Measurements from ENCODE around the gene STX10. TPM values are rescaled to one million over a fixed set of nuclear protein-coding genes. Genes with fewer than 3 reads are reported as not detected.

The STX10 gene
- total RNA-seq, 1 experiment from 2014 or later, result 43.6 TPM

DNA sequence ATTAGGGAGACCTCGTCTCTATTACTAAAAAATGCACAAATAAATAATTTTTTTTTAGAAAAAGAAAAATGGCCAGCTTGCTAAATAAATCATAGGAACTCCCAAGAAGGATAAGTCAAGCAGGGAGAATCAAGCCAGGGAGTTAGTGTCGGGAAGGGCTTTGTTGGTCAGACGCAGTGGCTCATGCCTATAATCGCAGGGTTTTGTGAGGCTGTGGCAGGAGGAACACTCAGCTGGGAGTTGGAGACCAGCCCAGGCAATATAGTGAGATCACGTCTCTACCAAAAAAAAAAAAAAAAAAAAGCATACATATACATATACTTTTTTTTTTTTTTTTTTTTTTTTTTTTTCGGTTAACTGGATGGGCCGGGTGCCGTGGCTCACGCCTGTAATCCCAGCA, 23.1 kb downstream of the STX10 start:
- H3K4me1 ChIP-seq (ENCODE audit: control insufficient read depth, insufficient read depth, low read length), result no peaks in the 10 kb centered on the region
- ATAC-seq (no peak), DNase-seq (ENCODE audit: low read depth, low spot score) (no peak)
- H3K27me3 ChIP-seq (ENCODE audit: control insufficient read depth, insufficient read depth, low read length), result no peaks in the 10 kb centered on the region
- H3K36me3 ChIP-seq (ENCODE audit: control insufficient read depth, insufficient read depth, low read length), result no peaks in the 10 kb centered on the region
- no peaks in the 10 kb centered on the region for H3K9me3 ChIP-seq (ENCODE audit: control insufficient read depth, insufficient read depth, low read depth, low read length)
- ChIA-PET POLR2A (interaction anchor here (0.6 kb wide), 1 partner anchor 113 kb away, joined by 5 read pairs; no protein-coding TSS in a partner anchor), CTCF (no interaction called here)
- in situ Hi-C loops (cut with HindIII; ENCODE audit: low pct_unique_long_range_greater_than_20kb, low sequenced_read_pairs), result no loop called here
- H3K4me3 ChIP-seq (ENCODE audit: low read depth in 2 of 2, low read length in 2 of 2), result no peak overlapping the region
- no peak overlapping the region for H3K27ac ChIP-seq (ENCODE audit: low read length)
- no TSS peak for BruUV-seq (replicated peaks)
- TF ChIP-seq, protein P1, sequence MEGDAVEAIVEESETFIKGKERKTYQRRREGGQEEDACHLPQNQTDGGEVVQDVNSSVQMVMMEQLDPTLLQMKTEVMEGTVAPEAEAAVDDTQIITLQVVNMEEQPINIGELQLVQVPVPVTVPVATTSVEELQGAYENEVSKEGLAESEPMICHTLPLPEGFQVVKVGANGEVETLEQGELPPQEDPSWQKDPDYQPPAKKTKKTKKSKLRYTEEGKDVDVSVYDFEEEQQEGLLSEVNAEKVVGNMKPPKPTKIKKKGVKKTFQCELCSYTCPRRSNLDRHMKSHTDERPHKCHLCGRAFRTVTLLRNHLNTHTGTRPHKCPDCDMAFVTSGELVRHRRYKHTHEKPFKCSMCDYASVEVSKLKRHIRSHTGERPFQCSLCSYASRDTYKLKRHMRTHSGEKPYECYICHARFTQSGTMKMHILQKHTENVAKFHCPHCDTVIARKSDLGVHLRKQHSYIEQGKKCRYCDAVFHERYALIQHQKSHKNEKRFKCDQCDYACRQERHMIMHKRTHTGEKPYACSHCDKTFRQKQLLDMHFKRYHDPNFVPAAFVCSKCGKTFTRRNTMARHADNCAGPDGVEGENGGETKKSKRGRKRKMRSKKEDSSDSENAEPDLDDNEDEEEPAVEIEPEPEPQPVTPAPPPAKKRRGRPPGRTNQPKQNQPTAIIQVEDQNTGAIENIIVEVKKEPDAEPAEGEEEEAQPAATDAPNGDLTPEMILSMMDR (IDR thresholded peaks at IDR 0.05), result no peak
- TF ChIP-seq TCF7L2 (IDR thresholded peaks at IDR 0.05; ENCODE audit: low read depth, low read length) (no peak), SIN3A (IDR thresholded peaks at IDR 0.05; ENCODE audit: borderline replicate concordance, insufficient read depth, low read depth, low read length) (no peak), POLR2AphosphoS5 (IDR thresholded peaks at IDR 0.05; ENCODE audit: low read depth, low read length) (no peak)
- TF ChIP-seq, protein P2, sequence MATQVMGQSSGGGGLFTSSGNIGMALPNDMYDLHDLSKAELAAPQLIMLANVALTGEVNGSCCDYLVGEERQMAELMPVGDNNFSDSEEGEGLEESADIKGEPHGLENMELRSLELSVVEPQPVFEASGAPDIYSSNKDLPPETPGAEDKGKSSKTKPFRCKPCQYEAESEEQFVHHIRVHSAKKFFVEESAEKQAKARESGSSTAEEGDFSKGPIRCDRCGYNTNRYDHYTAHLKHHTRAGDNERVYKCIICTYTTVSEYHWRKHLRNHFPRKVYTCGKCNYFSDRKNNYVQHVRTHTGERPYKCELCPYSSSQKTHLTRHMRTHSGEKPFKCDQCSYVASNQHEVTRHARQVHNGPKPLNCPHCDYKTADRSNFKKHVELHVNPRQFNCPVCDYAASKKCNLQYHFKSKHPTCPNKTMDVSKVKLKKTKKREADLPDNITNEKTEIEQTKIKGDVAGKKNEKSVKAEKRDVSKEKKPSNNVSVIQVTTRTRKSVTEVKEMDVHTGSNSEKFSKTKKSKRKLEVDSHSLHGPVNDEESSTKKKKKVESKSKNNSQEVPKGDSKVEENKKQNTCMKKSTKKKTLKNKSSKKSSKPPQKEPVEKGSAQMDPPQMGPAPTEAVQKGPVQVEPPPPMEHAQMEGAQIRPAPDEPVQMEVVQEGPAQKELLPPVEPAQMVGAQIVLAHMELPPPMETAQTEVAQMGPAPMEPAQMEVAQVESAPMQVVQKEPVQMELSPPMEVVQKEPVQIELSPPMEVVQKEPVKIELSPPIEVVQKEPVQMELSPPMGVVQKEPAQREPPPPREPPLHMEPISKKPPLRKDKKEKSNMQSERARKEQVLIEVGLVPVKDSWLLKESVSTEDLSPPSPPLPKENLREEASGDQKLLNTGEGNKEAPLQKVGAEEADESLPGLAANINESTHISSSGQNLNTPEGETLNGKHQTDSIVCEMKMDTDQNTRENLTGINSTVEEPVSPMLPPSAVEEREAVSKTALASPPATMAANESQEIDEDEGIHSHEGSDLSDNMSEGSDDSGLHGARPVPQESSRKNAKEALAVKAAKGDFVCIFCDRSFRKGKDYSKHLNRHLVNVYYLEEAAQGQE (IDR thresholded peaks at IDR 0.05; ENCODE audit: insufficient read depth in 1 of 2, low read depth in 2 of 2, low read length in 1 of 2), result no peak
- intact Hi-C loops (cut with micrococcal nuclease; ENCODE audit: unreplicated experiment), result no loop called here

GRCh38 chr19:13122980-13123957, 26.9 kb downstream of the STX10 start:
- no TSS peak for BruUV-seq (replicated peaks)
- intact Hi-C loops (cut with micrococcal nuclease; ENCODE audit: unreplicated experiment), result no loop called here

More at GRCh38 chr19:13122980-13123957, 26.9 kb downstream of the STX10 start:
- H3K4me3 ChIP-seq (ENCODE audit: low read depth in 2 of 2, low read length in 2 of 2), result no peak overlapping the region
- in situ Hi-C loops (cut with HindIII; ENCODE audit: low pct_unique_long_range_greater_than_20kb, low sequenced_read_pairs), result no loop called here
- ChIA-PET POLR2A (no interaction called here), CTCF (no interaction called here)
- no peaks in the 10 kb centered on the region for H3K27me3 ChIP-seq (ENCODE audit: control insufficient read depth, insufficient read depth, low read length)
- H3K36me3 ChIP-seq (ENCODE audit: control insufficient read depth, insufficient read depth, low read length), result no peaks in the 10 kb centered on the region; the same call in none of the 2 replicates
- H3K4me1 ChIP-seq (ENCODE audit: control insufficient read depth, insufficient read depth, low read length), result peaks cover 18% of the 10 kb centered on the region
- H3K27ac ChIP-seq (ENCODE audit: low read length), result no peak overlapping the region
- DNase-seq (ENCODE audit: low read depth, low spot score), result no peak
- TF ChIP-seq, protein P1 (IDR thresholded peaks at IDR 0.05), result no peak
- TF ChIP-seq TCF7L2 (IDR thresholded peaks at IDR 0.05; ENCODE audit: low read depth, low read length) (no peak), POLR2AphosphoS5 (IDR thresholded peaks at IDR 0.05; ENCODE audit: low read depth, low read length) (no peak), SIN3A (IDR thresholded peaks at IDR 0.05; ENCODE audit: borderline replicate concordance, insufficient read depth, low read depth, low read length) (no peak)
- TF ChIP-seq, protein P2 (IDR thresholded peaks at IDR 0.05; ENCODE audit: insufficient read depth in 1 of 2, low read depth in 2 of 2, low read length in 1 of 2), result no peak
- ATAC-seq, result no peak
- no peaks in the 10 kb centered on the region for H3K9me3 ChIP-seq (ENCODE audit: control insufficient read depth, insufficient read depth, low read depth, low read length)

Measured in Panc1 (cell line).